HUES48 (cell line): ENCODE results near the gene S100A7A.

Source experiments
- H3K27ac ChIP-seq: one replicate; pipeline ENCODE4 v1.7.0; 2013; ENCODE audit warnings: low read depth, low read length, inconsistent platforms
- H3K27me3 ChIP-seq: 2 replicates; pipeline ENCODE4 v1.6.1; 2013; ENCODE audit warnings: mild to moderate bottlenecking, low read length; ENCODE audit not compliant: control insufficient read depth, insufficient read depth
- H3K36me3 ChIP-seq: 2 replicates; pipeline ENCODE4 v1.6.1; 2013; ENCODE audit warnings: low read length; ENCODE audit not compliant: control insufficient read depth, insufficient read depth
- H3K4me1 ChIP-seq: 2 replicates; pipeline ENCODE4 v1.6.1; 2013; ENCODE audit warnings: mild to moderate bottlenecking, low read length; ENCODE audit not compliant: control insufficient read depth, insufficient read depth
- H3K4me3 ChIP-seq: 2 replicates; pipeline ENCODE4 v1.5.1; 2013; ENCODE audit warnings: mild to moderate bottlenecking, low read depth, low read length
- H3K9ac ChIP-seq: 2 replicates; pipeline ENCODE4 v1.6.1; 2013; ENCODE audit warnings: mild to moderate bottlenecking, low read depth, low read length, moderate library complexity
- H3K9me3 ChIP-seq: 2 replicates; pipeline ENCODE4 v1.6.1; 2013; ENCODE audit warnings: low read length; ENCODE audit not compliant: control insufficient read depth, insufficient read depth

Gene S100A7A

DNA sequence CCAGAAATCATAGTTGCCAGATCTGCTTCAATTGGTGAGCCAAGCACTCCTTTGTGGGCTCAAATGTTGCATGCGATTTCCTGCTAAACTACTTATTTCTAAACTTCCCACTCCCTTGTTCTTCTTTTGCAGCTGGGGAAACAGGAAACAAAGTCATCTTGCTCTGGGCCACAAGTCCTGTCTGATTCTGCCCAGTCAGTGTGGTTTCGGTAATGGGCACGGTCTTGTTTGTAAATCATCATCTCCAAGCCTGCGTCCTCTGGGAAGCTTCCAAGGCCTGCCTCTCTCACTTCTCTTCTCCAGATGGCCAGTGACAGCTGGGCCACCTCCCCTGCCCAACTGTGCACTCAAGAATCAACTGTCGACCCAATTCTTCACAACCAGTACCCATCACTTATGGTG lies 29.8 kb upstream of the S100A7A start:
- H3K9ac ChIP-seq = no peak overlapping the region
- no peaks in the 10 kb centered on the region for H3K27me3 ChIP-seq
- H3K36me3 ChIP-seq = no peaks in the 10 kb centered on the region
- no peak overlapping the region for H3K4me3 ChIP-seq
- no peak overlapping the region for H3K27ac ChIP-seq
- no peaks in the 10 kb centered on the region for H3K4me1 ChIP-seq
- no peaks in the 10 kb centered on the region for H3K9me3 ChIP-seq

DNA sequence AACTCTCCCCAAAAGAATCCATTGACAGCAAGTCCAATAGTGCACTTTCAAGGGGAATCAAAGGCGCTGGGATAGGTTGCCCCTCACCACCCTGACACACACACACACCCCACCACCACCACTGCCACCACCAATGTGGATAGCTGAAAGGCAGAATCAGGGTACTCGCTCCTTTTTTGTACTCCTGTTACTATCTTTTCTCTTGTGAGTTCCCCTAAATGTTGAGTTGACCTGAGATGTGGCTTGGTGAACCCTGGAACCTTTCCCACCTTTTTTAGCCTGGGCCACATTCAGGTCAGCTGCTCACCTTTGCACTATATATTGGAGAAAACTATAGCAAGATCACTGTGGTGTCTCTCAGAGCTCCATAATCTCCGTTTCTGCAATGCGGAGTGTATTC lies 29.3 kb upstream of the S100A7A start:
- H3K27me3 ChIP-seq = no peaks in the 10 kb centered on the region
- no peak overlapping the region for H3K27ac ChIP-seq

DNA sequence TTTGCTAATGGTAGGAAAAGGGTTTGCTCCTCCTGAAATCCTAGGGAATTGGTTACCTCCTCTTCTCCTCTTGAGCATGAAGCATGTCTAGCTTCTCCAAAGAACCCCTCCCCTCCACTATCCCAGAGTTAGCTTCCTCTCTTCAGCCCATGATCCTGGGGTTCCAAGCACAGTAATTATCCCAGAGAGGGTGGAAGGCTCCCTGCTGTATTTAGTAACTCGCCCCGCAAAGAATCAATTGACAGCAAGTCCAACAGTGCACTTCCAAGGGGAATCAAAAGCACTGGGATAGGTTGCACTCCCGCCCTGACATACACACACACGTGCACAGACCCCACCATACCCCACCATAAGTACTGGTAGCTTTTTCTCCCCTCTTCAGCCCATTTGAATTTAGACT lies 28.5 kb upstream of the S100A7A start:
- no peaks in the 10 kb centered on the region for H3K36me3 ChIP-seq

More for the DNA sequence above, 29.3 kb upstream of the S100A7A start:
- Histone ChIP-seq H3K4me1 (no peaks in the 10 kb centered on the region), H3K9ac (no peak overlapping the region), H3K36me3 (no peaks in the 10 kb centered on the region), H3K4me3 (no peak overlapping the region), H3K9me3 (no peaks in the 10 kb centered on the region)

DNA sequence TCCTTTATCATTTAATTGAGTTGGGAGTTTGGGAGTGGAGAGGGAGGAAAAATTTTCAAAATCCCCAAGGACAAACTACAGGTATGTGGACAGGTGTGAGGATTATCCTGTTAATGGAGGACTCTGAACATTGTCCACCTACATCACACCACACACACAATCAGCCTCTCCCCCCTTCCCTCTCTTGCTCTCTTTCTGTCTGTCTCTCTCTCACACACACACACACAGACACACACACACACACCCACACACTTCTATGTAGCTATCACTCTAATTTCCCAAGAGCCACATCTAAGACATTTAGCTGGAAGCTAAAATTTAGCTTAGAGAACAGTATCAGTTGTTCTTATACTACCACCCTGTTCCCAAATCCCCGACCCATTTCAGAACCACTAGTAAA lies 26.9 kb upstream of the S100A7A start:
- no peaks in the 10 kb centered on the region for H3K36me3 ChIP-seq
- H3K27me3 ChIP-seq = no peaks in the 10 kb centered on the region
- H3K9ac ChIP-seq = no peak overlapping the region
- no peaks in the 10 kb centered on the region for H3K9me3 ChIP-seq
- no peak overlapping the region for H3K4me3 ChIP-seq
- no peaks in the 10 kb centered on the region for H3K4me1 ChIP-seq
- no peak overlapping the region for H3K27ac ChIP-seq

More for the DNA sequence above, 28.5 kb upstream of the S100A7A start:
- no peak overlapping the region for H3K9ac ChIP-seq
- no peak overlapping the region for H3K4me3 ChIP-seq
- H3K4me1 ChIP-seq = no peaks in the 10 kb centered on the region
- H3K9me3 ChIP-seq = no peaks in the 10 kb centered on the region
- no peaks in the 10 kb centered on the region for H3K27me3 ChIP-seq
- no peak overlapping the region for H3K27ac ChIP-seq

DNA sequence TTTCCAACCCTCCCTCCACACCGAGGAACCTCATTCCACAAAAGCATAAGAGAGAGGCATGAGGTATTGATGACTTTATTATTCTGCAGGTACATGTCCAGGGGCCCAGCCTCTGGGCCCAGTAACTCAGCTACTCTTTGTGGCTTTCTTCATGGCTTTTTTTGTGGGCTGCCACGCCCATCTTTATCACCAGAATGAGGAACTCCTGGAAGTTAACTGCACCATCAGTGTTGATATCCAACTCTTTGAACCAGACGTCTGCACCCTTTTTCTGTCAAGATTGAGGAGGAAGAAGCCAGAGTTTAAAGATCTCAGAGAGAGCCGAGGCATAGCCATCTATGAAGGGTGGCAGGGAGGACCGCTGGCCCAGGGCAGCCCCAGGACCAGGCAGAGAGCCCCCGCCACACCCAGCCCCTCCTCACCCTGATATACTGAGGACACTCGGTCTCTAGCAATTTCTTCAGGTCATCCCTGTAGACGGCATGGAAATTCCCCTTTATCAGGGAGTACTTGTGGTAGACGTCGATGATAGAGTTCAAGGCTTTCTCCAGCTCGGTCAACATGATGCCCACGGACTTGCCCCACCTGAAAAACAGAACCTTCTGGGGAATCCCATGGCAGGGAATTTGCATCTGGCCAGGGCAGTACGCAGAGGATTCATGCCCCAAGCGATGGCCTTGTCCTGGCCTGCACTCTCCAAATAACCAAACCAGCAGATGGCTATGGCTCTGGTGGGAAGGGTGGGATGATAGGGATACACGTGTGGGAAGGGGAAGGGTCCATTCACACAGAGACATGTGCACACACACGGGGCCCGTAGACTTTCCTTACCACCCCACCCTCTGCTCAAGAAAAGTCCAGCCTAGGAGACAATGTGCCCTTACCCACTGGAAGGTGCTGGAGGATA lies 26.1 kb upstream of the S100A7A start:
- H3K9me3 ChIP-seq = no peaks in the 10 kb centered on the region
- H3K27ac ChIP-seq = no peak overlapping the region
- H3K4me1 ChIP-seq = no peaks in the 10 kb centered on the region
- no peaks in the 10 kb centered on the region for H3K27me3 ChIP-seq
- no peak overlapping the region for H3K9ac ChIP-seq
- H3K36me3 ChIP-seq = no peaks in the 10 kb centered on the region
- no peak overlapping the region for H3K4me3 ChIP-seq

GRCh38 chr1:153390938-153391710 lies 25.2 kb upstream of the S100A7A start, which contains the start of gene S100A8:
Gene S100A8 (minus strand): TSS chr1:153391073. CDS start chr1:153390535, 538 bp downstream.
- Histone ChIP-seq H3K4me3 (no peak within 1 kb of the TSS), H3K9me3 (no peaks in the 10 kb centered on the region), H3K27me3 (no peaks in the 10 kb centered on the region), H3K9ac (no peak within 1 kb of the TSS), H3K4me1 (no peaks in the 10 kb centered on the region), H3K36me3 (no peaks in the 10 kb centered on the region), H3K27ac (no peak within 1 kb of the TSS)

DNA sequence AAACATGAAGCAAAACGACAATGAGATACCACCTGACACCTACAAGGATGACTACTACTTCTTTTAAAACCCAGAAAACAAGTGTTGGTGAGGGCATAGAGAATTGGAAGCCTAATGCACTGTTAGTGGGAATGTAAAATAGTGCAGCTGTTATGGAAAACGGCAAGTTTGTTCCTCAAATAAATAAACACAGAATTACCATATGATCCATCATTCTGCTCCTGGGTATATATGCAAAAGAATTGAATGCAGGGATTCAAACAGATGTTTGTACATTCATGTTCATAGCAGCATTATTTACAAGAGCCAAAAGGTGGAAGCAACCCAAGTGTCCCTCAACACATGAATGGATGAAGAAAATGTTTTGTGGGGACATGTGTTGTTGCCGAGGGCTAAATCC lies 24.1 kb upstream of the S100A7A start:
- Histone ChIP-seq H3K27ac (no peak overlapping the region), H3K4me1 (no peaks in the 10 kb centered on the region), H3K4me3 (no peak overlapping the region), H3K27me3 (no peaks in the 10 kb centered on the region), H3K36me3 (no peaks in the 10 kb centered on the region), H3K9me3 (no peaks in the 10 kb centered on the region), H3K9ac (no peak overlapping the region)

GRCh38 chr1:153392822-153393221 lies 23.5 kb upstream of the S100A7A start:
- no peaks in the 10 kb centered on the region for H3K9me3 ChIP-seq
- no peak overlapping the region for H3K9ac ChIP-seq
- no peaks in the 10 kb centered on the region for H3K27me3 ChIP-seq
- H3K4me1 ChIP-seq = no peaks in the 10 kb centered on the region
- H3K4me3 ChIP-seq = no peak overlapping the region
- H3K27ac ChIP-seq = no peak overlapping the region
- no peaks in the 10 kb centered on the region for H3K36me3 ChIP-seq

DNA sequence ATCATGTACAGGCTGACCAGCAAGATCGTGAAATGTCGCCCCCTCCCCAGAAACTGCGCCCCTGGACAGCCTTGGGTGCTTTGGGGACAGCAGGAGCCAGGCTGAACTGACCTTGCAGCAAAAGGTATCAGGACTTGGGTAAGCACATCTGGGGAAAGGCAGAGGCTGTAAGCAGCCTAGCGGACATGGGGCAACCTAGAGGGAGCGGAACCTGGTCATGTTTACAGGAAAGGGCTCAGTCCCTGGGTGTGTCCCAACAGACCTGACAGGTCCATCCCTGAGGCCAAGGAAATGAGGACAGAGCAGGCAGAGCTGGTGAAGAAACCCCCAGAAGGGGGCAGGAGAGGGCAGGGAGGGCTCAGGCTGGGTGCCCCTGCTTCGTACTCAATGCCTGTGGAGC lies 22.4 kb upstream of the S100A7A start:
- H3K27me3 ChIP-seq = no peaks in the 10 kb centered on the region
- no peaks in the 10 kb centered on the region for H3K9me3 ChIP-seq
- H3K4me3 ChIP-seq = no peak overlapping the region
- H3K27ac ChIP-seq = no peak overlapping the region
- H3K9ac ChIP-seq = no peak overlapping the region
- H3K36me3 ChIP-seq = no peaks in the 10 kb centered on the region
- no peaks in the 10 kb centered on the region for H3K4me1 ChIP-seq

DNA sequence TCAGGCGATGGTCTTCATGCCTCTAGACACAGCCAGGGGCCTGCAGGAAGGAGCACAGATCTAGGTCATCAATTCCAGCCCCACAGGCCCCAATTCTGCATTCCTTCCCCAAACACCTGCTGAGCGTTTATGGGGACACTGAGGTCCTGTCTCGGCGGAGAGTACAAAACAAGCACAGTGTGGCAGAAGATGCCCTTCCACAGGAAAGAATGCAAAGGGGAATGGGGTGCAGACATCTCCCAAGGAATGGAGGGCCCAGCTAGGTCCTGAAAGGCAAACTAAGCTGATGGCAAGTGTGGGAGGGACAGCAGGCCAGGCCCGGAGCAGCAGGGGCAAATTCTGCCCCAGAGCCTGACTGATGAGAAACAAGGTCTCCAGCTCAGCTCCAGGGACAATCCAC lies 21.9 kb upstream of the S100A7A start:
- H3K9ac ChIP-seq = no peak overlapping the region
- no peak overlapping the region for H3K4me3 ChIP-seq
- no peaks in the 10 kb centered on the region for H3K9me3 ChIP-seq
- no peaks in the 10 kb centered on the region for H3K27me3 ChIP-seq
- no peaks in the 10 kb centered on the region for H3K36me3 ChIP-seq
- H3K4me1 ChIP-seq = no peaks in the 10 kb centered on the region
- no peak overlapping the region for H3K27ac ChIP-seq

DNA sequence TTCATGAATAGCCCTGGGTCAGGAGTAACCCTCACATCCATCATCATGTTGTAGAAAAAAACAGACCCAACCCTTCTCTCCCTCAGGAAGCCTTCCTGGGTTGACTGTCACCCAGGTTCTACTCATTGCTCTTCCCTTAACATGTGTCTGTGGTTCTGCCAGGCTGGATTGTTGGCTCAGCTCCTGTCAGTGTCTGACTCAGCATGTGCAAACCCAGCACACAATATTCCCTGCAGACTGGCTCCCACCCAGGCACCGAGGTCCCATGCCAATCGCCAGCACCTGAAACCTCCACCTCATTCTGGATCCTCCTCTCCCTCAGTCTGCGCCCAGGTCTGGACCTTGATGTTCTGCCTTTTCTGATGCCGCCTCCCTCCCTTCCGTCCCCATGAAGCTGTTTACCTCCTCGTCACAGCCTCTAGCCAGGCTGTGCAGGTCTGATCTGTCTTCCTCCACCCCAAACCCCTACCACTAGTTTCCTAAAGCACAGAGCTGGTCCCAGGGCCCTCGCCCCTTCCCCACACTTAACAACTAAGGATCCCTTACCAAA lies 21.1 kb upstream of the S100A7A start:
- H3K4me3 ChIP-seq = no peak overlapping the region
- H3K36me3 ChIP-seq = no peaks in the 10 kb centered on the region
- H3K9me3 ChIP-seq = no peaks in the 10 kb centered on the region
- no peak overlapping the region for H3K27ac ChIP-seq
- no peaks in the 10 kb centered on the region for H3K4me1 ChIP-seq
- no peak overlapping the region for H3K9ac ChIP-seq
- no peaks in the 10 kb centered on the region for H3K27me3 ChIP-seq
